Tibial nerve (tissue), 4 donors: ENCODE measurements around the gene ROBO4. TPM values are rescaled to one million over a fixed set of nuclear protein-coding genes. Genes with fewer than 3 reads are reported as not detected.

Experiments used
- DNase-seq, 2 donors: peaks; one replicate each; pipeline ENCODE4 v3.0.0-alpha.2; 2019; ENCODE audit warnings: low spot score in 2 of 2
- H3K27ac ChIP-seq, 4 donors: fragments of 200-600 bp; sonication (generic) in 3 of 4; one replicate each; pipeline ENCODE4 v1.5.1; 2017 to 2019; ENCODE audit warnings: mild to moderate bottlenecking in 1 of 4
- H3K27me3 ChIP-seq, 2 donors: fragments of 200-600 bp; sonication (generic) in 1 of 2; one replicate each; pipeline versions ENCODE4 v1.5.1 to v1.6.0; 2017 to 2019
- H3K36me3 ChIP-seq, 3 donors: fragments of 200-600 bp; sonication (generic); one replicate each; pipeline ENCODE4 v1.5.1; 2018 to 2019
- H3K4me1 ChIP-seq, 4 donors: fragments of 200-600 bp; sonication (generic) in 3 of 4; one replicate each; pipeline ENCODE4 v1.5.1; 2017 to 2019
- H3K4me3 ChIP-seq, 4 donors: fragments of 200-600 bp; sonication (generic) in 3 of 4; one replicate each; pipeline ENCODE4 v1.5.1; 2017 to 2019; ENCODE audit warnings: mild to moderate bottlenecking in 1 of 4, moderate library complexity in 1 of 4
- H3K9me3 ChIP-seq, 4 donors: fragments of 200-600 bp; sonication (generic) in 3 of 4; one replicate each; pipeline ENCODE4 v1.5.1; 2017 to 2019
- CTCF ChIP-seq, 5 experiments: fragments of 200-600 bp in 3 of 5; fragments of 450-650 bp in 2 of 5; sonication (generic) in 3 of 5; IDR thresholded peaks; one replicate each; pipeline ENCODE4 v1.5.1; 2016 to 2019; ENCODE audit warnings: antibody characterized with exemption in 5 of 5, mild to moderate bottlenecking in 3 of 5, moderate library complexity in 2 of 5
- EP300 ChIP-seq, 2 donors: sonication (generic); formaldehyde crosslinking; IDR thresholded peaks; one replicate each; pipeline ENCODE4 v1.6.1; 2017; ENCODE audit warnings: antibody characterized with exemption in 2 of 2, mild to moderate bottlenecking in 1 of 2
- POLR2A ChIP-seq, 2 donors: fragments of 450-650 bp; IDR thresholded peaks; one replicate each; pipeline ENCODE4 v1.6.1; 2017; ENCODE audit warnings: antibody characterized with exemption in 2 of 2, mild to moderate bottlenecking in 2 of 2, moderate library complexity in 2 of 2
- WGBS, 2 donors: methylation state at CpG; one replicate each; pipeline ENCODE4 v1.1.5; 2018; 5-methylcytosine and 5-hydroxymethylcytosine counted together
- total RNA-seq, 4 donors: library from RNA; depleted of rRNA; stranded (reverse); fragments of >200 nt; gene quantifications; one replicate each; pipeline ENCODE4 v1.1.0, GENCODE V29; 2016

Gene ROBO4
- total RNA-seq, 4 donors from 2014 or later: 12.1 to 38.8 (median 28.0) TPM

- no peaks in the 10 kb centered on the region for H3K9me3 ChIP-seq
- peaks cover 0 to 17% (median 0%) of the 10 kb centered on the region in 4 donors for H3K4me1 ChIP-seq
- DNase-seq: no peak
- H3K27me3 ChIP-seq: no peaks in the 10 kb centered on the region
- peaks cover 0 to 11% (median 0%) of the 10 kb centered on the region in 3 donors for H3K36me3 ChIP-seq
- no peak within 1 kb of the TSS for H3K4me3 ChIP-seq
- TF ChIP-seq EP300 (IDR thresholded peaks at IDR 0.05) (no peak), POLR2A (IDR thresholded peaks at IDR 0.05) (no peak), CTCF (IDR thresholded peaks at IDR 0.05) (no peak)
- WGBS, 2 donors: 93 to 94% methylated on average over 3 of the region's 3 CpGs
- peak within 1 kb of the TSS in 1 of 4 donors; percentile 69 for H3K27ac ChIP-seq
Observed at GRCh38 chr11:124918950-124919349, 21.3 kb upstream of the ROBO4 start, which contains the start of gene HEPN1. Gene HEPN1, plus strand, starts transcription at chr11:124919250.

- H3K9me3 ChIP-seq: no peaks in the 10 kb centered on the region
- no peak for TF ChIP-seq POLR2A (IDR thresholded peaks at IDR 0.05)
- no peak for TF ChIP-seq CTCF (IDR thresholded peaks at IDR 0.05)
- TF ChIP-seq EP300 (IDR thresholded peaks at IDR 0.05): no peak
- H3K4me3 ChIP-seq: no peak overlapping the region
- H3K36me3 ChIP-seq: no peaks in the 10 kb centered on the region
- peaks cover 0 to 17% (median 0%) of the 10 kb centered on the region in 4 donors for H3K4me1 ChIP-seq
- H3K27ac ChIP-seq: no peak overlapping the region
- 71 to 73% methylated on average over 4 to 6 of the region's 6 CpGs for WGBS, 2 donors
- DNase-seq: no peak
- H3K27me3 ChIP-seq: no peaks in the 10 kb centered on the region
Observed at GRCh38 chr11:124917115-124917637, 19.5 kb upstream of the ROBO4 start.

GRCh38 chr11:124916370-124916710 lies 18.7 kb upstream of the ROBO4 start:
- Histone ChIP-seq H3K9me3 (no peaks in the 10 kb centered on the region), H3K27ac (no peak overlapping the region), H3K4me1 (peaks cover 0 to 15% (median 0%) of the 10 kb centered on the region in 4 donors), H3K4me3 (no peak overlapping the region), H3K36me3 (no peaks in the 10 kb centered on the region), H3K27me3 (no peaks in the 10 kb centered on the region)
- DNase-seq: no peak
- TF ChIP-seq CTCF (IDR thresholded peaks at IDR 0.05): no peak

GRCh38 chr11:124915541-124916369 lies 18.1 kb upstream of the ROBO4 start:
- no peaks in the 10 kb centered on the region for H3K9me3 ChIP-seq
- H3K27me3 ChIP-seq: no peaks in the 10 kb centered on the region
- TF ChIP-seq EP300 (IDR thresholded peaks at IDR 0.05): no peak
- no peak for TF ChIP-seq CTCF (IDR thresholded peaks at IDR 0.05)
- TF ChIP-seq POLR2A (IDR thresholded peaks at IDR 0.05): no peak
- H3K27ac ChIP-seq: no peak overlapping the region
- DNase-seq: peak in 1 of 2 donors; percentile 0
- H3K36me3 ChIP-seq: no peaks in the 10 kb centered on the region
- WGBS, 2 donors: 71 to 73% methylated on average over 3 of the region's 3 CpGs
- no peak overlapping the region for H3K4me3 ChIP-seq
- peaks cover 0 to 10% (median 0%) of the 10 kb centered on the region in 4 donors for H3K4me1 ChIP-seq

GRCh38 chr11:124902616-124903015 lies 5.0 kb upstream of the ROBO4 start:
- TF ChIP-seq EP300 (IDR thresholded peaks at IDR 0.05) (no peak), CTCF (IDR thresholded peaks at IDR 0.05) (no peak), POLR2A (IDR thresholded peaks at IDR 0.05) (no peak)
- H3K27ac ChIP-seq: no peak overlapping the region
- no peaks in the 10 kb centered on the region for H3K9me3 ChIP-seq
- DNase-seq: no peak
- H3K4me1 ChIP-seq: peaks cover 0 to 32% (median 13%) of the 10 kb centered on the region in 4 donors
- no peaks in the 10 kb centered on the region for H3K36me3 ChIP-seq
- no peak overlapping the region for H3K4me3 ChIP-seq
- 90 to 98% methylated on average over 1 of the region's 1 CpG for WGBS, 2 donors
- H3K27me3 ChIP-seq: no peaks in the 10 kb centered on the region
